ENCODE results near the gene LRRC59.
"Not testable (repeated sequence)": the region's sequence is repeated elsewhere in the genome, so short reads cannot be mapped to it uniquely, and the experiment has no call there.

DNA sequence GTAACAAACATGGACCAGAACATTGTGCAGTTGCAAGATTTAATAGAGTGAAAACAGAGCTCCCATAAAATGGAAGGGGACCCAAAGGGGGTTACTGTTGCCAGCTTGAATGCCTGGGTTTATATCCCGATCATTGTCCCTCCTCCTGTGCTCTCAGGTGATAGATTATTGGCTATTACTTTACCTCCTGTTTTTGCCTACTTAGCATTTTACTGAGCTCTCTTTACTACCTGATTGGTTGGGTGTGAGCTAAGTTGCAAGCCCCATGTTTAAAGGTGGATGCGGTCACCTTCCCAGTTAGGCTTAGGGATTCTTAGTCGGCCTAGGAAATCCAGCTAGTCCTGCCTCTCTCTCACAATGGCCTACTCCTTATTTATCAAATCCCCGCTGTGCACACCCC, 8.0 kb upstream of the LRRC59 start:
- TF ChIP-seq POLR2A (IDR thresholded peaks at IDR 0.05): not testable (repeated sequence)
- TF ChIP-seq, protein P1, sequence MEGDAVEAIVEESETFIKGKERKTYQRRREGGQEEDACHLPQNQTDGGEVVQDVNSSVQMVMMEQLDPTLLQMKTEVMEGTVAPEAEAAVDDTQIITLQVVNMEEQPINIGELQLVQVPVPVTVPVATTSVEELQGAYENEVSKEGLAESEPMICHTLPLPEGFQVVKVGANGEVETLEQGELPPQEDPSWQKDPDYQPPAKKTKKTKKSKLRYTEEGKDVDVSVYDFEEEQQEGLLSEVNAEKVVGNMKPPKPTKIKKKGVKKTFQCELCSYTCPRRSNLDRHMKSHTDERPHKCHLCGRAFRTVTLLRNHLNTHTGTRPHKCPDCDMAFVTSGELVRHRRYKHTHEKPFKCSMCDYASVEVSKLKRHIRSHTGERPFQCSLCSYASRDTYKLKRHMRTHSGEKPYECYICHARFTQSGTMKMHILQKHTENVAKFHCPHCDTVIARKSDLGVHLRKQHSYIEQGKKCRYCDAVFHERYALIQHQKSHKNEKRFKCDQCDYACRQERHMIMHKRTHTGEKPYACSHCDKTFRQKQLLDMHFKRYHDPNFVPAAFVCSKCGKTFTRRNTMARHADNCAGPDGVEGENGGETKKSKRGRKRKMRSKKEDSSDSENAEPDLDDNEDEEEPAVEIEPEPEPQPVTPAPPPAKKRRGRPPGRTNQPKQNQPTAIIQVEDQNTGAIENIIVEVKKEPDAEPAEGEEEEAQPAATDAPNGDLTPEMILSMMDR (IDR thresholded peaks at IDR 0.05): not testable (repeated sequence)
